Activated CD4-positive, alpha-beta T cell treated with anti-CD3 and anti-CD28 coated beads, Interleukin-10, Interleukin-2, amounts not matched to agents 100 ng/mL and 50 ng/mL, durations not matched to agents 16 hours and 8 hours (primary cell): ENCODE results near the gene PACS2.
"Not testable (repeated sequence)": the region's sequence is repeated elsewhere in the genome, so short reads cannot be mapped to it uniquely, and the experiment has no call there.

Experiments used
- DNase-seq: peaks from one replicate; pipeline ENCODE4 v3.0.0-alpha.2; 2020

The PACS2 gene

GRCh38 chr14:105314287-105315200, at the start of gene PACS2:
TSS of gene PACS2 (plus strand) at chr14:105314748. CDS start at chr14:105314919, 171 bp downstream.
- peak; percentile 86 for DNase-seq

GRCh38 chr14:105267820-105268548, 46.6 kb upstream of the PACS2 start:
- DNase-seq: no peak

GRCh38 chr14:105268736-105269354, 45.7 kb upstream of the PACS2 start:
- DNase-seq: no peak

- DNase-seq: no peak
Observed at GRCh38 chr14:105269405-105269804, 45.1 kb upstream of the PACS2 start.

GRCh38 chr14:105271224-105271890, 43.2 kb upstream of the PACS2 start:
- DNase-seq: no peak

GRCh38 chr14:105272623-105273022, 41.9 kb upstream of the PACS2 start:
- no peak for DNase-seq

- no peak for DNase-seq
Observed at GRCh38 chr14:105273062-105273461, 41.5 kb upstream of the PACS2 start.

GRCh38 chr14:105274637-105275036, 39.9 kb upstream of the PACS2 start:
- no peak for DNase-seq

GRCh38 chr14:105275267-105275946, 39.1 kb upstream of the PACS2 start:
- DNase-seq: no peak

GRCh38 chr14:105277448-105277847, 37.1 kb upstream of the PACS2 start:
- not testable (repeated sequence) for DNase-seq

GRCh38 chr14:105279642-105280361, 34.7 kb upstream of the PACS2 start:
- DNase-seq: no peak

GRCh38 chr14:105280525-105280924, 34.0 kb upstream of the PACS2 start:
- DNase-seq: no peak

- DNase-seq: peak; percentile 27
Observed at GRCh38 chr14:105281371-105282097, 33.0 kb upstream of the PACS2 start.

GRCh38 chr14:105282098-105282725, 32.3 kb upstream of the PACS2 start:
- no peak for DNase-seq

GRCh38 chr14:105283028-105283427, 31.5 kb upstream of the PACS2 start:
- no peak for DNase-seq

GRCh38 chr14:105283899-105284298, 30.6 kb upstream of the PACS2 start:
- peak; percentile 41 for DNase-seq

GRCh38 chr14:105285174-105285573, 29.4 kb upstream of the PACS2 start:
- DNase-seq: no peak

GRCh38 chr14:105286759-105287144, 27.8 kb upstream of the PACS2 start:
- DNase-seq: no peak

GRCh38 chr14:105287249-105288102, 27.1 kb upstream of the PACS2 start:
- DNase-seq: no peak
